HG03103 (cell line): ENCODE measurements around the gene PNLDC1.
"Not testable (repeated sequence)": the region's sequence is repeated elsewhere in the genome, so short reads cannot be mapped to it uniquely, and the experiment has no call there.

ENCODE experiments used
- ATAC-seq: cut with Tn5 transposase; IDR thresholded peaks from one replicate; pipeline ENCODE4 v1.9.1; 2021; ENCODE audit warnings: low read depth; ENCODE audit not compliant: unreplicated experiment

PNLDC1 gene

DNA sequence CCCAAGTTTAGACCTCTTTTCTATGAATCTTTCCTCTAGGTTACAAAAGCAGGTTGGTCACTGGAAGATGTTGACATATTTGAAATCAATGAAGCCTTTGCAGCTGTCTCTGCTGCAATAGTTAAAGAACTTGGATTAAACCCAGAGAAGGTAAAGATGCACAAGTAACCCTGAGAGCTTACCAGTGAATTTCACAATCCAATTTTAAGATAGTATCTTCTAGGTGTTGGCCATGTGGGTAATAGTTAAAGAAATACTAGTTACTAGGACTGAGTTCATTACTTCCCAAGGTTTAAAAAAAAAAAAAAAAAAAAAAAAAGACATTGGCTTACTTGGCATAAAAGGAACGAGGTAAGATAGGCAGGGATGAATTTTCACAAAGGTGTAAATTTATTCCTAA is 21.9 kb upstream of the PNLDC1 start:
- no peak for ATAC-seq

DNA sequence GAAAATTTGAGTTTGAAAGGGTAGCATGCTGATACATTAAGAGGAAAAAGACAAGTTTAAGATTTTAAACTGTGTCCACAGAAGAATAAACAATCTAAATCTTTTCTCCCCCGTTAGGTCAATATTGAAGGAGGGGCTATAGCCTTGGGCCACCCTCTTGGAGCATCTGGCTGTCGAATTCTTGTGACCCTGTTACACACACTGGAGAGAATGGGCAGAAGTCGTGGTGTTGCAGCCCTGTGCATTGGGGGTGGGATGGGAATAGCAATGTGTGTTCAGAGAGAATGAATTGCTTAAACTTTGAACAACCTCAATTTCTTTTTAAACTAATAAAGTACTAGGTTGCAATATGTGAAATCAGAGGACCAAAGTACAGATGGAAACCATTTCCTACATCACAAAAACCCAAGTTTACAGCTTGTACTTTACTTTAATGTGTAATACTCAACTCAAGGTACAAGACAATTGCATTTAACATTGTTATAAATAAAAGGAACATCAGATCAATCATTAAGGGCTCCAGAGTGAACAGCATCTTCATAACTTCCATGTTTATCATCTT is 21.5 kb upstream of the PNLDC1 start:
- no peak for ATAC-seq

DNA sequence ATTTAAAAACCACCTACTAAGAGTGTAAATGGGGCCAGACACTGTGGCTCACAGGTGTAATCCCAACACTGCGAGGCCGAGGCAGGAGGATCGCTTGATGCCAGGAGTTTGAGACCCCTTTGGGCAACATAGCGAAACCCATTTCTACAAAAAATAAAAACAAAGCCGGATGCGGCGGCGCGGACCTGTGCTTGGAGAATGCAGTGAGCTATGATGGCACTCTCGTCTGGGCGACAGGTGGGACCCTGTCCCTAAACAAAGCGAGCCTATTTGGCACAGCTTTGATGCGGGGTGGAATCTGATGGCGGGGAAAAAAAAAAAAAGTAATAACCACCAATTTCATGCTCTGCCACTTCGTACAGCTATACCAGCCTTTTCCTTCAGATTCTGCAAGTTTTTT is 11.8 kb upstream of the PNLDC1 start:
- no peak for ATAC-seq

DNA sequence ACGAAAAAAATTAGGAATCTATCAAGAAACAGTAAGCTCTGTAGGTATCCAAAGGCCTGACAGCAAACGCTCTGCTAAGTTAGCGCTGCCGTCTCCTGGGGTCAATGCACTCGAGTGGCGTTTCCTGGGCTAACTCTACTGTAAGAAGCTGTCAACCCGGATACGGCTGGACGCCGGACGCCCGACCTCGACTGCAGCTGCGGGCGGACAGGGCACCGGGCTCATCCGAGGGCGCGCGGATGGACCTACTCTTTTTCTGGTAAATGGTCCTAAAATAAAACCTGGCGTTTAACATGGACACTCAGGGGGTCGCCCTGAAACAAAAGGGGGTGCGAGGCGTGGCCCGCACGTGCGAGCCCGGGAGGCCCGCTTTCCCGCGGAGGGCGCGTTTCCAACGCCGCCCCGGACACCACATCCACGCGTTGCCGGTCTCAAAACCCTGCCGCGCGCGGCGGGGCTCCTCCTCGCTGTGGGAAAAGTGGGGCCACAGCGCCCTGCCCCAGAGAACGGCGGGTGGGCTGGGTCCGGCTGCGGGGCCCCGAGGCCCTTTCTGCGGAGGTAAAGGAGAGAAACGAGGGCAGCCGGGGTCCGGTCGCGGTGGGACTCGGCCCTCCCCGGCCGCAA is 11.2 kb upstream of the PNLDC1 start:
- ATAC-seq: peak; percentile 0

DNA sequence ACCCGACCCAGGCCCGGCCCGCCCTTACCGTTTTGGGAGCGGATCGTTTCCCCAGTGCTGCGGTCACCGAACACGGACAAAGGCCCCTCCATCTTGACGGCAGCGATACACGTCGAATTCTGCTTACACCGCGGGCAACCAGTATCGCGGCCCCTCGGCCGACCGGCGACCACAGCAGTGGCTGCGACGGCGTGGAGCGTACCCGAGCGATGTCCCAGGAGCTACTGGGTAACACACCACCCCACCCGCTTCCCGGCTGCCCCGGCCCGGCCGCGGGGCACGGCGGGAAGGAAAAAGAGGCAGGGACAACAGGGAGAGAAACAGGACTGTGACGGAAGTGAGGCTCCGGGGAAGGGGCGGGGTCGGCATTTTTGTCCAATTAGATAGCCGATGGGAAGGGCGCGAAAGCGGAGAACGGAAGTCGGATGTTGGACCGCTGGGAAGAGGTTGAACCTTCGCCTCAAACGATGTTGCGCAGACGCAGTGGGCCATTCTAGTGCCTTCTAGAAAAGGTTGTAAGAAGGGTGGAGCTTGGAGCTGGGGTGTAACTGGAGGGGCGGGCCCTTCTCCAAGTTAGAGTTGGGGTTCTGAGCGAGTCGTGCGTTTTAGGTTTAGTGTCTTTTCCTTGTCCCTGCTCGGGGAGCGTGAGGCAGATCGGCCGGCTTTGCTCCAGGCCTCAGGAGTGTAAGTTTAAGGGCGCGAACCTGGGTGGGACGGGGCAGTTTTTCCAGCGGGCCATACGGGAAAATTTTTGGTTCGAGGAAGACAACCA is 10.5 kb upstream of the PNLDC1 start, which contains the start of gene TCP1:
Gene TCP1, minus strand, starts transcription at position 226 of the 772 bp plus-strand sequence. Its CDS starts 134 bp downstream, at position 92.
- ATAC-seq: peak; percentile 54

DNA sequence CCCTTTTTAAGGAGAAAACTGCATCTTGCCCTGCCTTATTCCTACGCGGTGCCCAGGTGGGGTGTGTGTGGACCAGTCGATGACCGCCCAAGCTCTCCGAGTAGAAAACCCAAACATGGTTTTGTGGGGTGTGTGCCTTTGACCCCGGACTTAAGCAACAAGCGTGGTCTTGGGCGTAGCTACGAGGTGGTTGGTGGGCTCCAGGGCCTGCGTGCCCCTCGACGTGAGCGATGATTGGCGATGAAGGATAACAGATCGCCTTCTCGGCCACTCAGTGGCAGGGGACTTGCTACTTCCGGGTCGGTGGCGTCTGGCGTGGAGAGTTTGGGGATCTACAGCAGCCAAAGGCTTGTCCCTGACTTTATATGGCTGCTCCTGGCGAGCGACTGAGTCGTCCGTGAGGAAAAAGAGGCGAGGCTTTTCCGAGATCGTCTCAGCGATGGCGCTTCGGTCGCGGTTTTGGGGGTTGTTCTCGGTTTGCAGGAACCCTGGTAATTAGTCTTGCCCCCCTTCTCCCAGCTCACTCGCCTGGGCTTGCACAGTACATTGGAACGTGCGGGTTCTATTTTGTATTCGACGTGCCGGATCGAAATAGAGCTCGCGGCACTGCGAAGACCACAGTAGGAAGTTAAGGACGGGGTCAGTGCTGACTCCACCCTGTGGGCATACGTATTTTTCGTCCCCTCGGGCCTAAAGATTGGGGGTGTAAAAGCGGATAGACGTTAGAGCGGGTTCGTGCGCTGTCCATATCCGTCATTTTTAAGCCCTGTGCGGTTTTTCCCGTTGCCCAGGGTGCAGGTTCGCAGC is 9.7 kb upstream of the PNLDC1 start, which contains the start of gene MRPL18:
Gene MRPL18, plus strand, starts transcription at position 319 of the 807 bp plus-strand sequence. Its CDS starts 121 bp downstream, at position 440.
- peak; percentile 86 for ATAC-seq

DNA sequence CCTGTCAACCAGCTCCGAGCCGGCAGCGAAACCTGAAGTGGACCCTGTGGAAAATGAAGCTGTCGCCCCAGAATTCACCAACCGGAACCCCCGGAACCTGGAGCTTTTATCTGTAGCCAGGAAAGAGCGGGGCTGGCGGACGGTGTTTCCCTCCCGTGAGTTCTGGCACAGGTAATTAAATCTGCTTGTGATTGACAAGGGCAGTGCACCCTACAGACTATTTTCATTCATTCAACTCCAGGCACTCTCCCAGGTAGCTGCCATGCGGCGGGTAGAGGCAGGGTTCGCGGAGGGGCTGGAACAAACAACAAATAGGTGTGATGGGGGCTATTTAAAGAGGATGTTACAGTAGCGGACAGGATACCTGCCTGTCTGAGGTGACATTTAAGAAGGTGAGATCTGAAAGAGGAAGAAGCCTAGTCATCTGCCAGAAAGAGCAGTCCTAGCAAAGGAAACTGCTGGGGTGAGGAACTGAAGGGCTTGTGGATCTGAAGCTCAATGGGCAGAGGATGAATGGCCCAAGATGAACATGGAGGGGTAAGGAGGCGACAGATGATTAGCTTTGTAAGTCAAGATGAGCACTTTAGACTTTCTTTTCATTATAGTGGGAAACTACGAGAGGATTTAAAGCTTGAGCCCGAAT is 9.0 kb upstream of the PNLDC1 start:
- ATAC-seq: no peak

DNA sequence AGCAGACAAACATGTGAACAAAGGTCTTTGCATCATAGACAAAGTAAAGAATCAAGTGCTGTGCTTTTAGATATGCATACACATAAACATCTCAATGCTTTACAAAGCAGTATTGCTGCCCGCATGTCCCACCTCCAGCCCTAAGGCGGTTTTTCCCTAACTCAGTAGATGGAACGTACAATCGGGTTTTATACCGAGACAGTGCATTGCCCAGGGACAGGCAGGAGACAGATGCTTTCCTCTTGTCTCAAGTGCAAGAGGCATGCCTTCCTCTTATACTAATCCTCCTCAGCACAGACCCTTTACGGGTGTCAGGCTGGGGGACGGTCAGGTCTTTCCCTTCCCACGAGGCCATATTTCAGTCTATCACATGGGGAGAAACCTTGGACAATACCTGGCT is 5.1 kb upstream of the PNLDC1 start:
- ATAC-seq: not testable (repeated sequence)

DNA sequence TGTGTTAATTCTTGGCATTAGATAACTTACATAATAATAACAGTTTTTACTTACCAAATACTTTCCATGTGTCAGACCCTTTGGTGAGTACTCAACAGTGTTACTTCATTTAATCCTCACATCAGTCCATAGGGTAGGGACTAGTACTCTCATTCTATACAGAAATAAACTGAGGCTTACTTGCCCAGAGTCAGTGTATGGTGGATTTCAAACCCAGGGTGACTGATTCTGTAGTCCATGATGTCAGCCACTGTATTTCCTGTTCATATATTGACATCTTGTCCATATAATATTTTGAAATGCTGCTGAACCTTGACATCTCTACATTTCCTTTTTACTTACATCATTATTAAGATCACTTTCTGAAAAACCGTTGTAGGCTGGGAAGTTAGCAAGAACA is 2.5 kb upstream of the PNLDC1 start:
- no peak for ATAC-seq

DNA sequence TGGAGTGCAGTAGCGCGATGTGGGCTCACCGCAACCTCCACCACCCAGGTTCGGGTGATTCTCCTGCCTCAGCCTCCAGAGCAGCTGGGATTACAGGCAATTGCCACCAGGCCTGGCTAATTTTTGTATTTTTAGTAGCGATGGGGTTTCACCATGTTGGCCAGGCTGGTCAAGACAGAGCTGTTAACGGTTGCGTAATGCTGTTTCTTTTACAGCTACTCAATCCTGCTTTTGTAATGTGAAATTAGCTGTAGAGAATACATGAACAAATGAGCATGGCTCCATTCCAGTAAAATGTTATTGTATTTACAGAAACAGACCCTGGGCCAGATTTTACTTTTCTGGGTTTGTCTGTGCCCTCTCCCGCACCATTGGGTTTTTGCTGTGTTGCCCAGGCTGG is 1.9 kb downstream of the PNLDC1 start:
- no peak for ATAC-seq

DNA sequence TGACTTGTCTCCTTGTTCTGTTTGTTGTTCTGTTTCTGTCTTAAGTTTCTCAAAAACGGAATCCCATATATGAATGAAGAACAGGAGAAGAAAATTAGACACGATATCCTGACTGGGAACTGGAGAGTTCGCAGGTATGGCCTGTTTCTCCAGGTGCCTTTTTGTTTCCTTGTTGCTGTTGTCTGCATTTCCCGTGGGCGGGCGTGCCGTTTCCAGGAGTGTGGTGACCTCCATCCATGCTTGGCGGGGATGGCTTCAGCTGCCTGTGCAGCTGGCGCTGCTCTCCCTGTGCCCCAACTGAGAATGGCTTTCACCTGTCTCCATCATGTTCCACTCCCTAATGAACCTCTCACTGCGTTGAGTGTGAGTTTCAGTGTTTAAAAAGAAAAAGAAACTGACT is 4.4 kb downstream of the PNLDC1 start:
- no peak for ATAC-seq

DNA sequence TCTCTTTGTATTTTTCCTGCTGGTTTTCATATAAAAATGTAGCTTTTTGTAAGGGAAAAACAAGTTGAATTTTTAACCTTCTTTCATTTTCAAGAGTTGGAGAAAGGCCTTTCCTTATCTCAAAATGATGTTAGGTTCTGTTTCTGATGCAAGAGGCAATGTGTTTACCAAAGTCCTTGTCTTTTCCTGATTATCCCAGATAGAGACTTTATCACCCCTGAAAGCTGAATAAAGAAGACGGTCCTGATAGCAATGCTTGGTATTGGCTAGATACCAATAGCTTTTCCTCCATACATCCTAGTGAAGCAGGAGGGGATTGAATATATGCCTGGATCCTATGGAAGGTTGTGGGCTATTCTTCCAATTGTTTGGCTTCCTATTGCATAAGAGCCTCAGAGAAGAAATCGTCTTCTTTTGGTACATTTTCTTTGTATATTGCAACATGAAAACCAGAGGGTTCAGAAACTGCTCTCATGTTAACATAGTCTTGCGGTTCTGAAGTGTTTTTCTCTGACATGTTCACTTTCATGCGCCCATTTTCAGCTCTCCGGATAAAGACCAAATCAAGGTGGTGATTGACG is 5.5 kb downstream of the PNLDC1 start:
- ATAC-seq: no peak

DNA sequence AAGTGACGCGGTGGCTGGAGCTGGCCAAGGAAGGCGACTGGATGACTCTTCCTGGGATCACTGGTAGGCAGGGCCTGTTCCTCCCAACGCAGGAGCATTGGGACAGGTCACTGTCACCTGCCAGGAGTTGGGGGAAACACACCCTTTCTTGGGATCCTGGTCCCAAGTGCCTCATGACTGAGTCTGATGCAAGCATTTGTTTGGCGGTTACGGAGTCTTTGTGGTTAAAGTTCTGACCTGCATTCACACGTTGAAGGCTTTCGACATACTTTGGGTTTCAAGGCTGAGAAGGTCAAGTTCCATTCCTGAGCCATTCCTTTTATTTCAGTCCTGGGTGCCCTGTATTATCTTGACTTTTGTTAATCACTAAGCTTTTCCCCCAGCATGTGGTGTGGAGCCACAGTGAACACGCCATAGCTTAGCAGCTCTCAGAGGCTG is 6.0 kb downstream of the PNLDC1 start:
- ATAC-seq: no peak

DNA sequence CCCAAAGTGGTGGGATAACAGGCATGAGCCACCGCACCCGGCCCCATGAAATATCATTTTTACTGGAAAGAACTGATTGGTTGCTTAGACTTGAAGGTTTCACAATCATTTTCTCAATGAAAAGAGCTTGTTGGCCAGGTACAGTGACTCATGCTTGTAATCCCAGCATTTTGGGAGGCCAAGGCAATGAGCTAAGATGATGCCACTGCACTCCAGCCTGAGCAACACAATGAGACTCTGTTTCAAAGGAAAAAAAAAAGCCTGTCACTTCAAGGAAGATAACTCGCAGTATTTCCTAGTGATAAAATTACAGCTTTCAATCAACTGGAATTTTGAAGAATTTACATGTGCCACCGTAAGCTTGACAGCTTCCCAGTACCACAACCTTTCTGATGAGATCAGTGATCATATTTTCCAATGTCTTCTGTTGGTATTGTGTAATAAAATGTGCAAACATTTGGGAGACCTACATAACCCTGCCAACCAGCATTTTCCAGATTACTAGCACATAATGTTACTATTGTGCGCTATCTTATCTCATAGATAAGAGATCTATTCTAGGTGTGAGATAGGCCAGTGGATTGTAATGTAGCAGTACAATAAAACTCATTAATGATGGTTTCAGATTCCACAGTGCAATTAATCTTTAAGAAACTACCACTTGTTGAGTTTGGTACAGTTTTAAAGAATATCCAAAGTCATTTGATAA is 7.2 kb downstream of the PNLDC1 start:
- ATAC-seq: no peak

DNA sequence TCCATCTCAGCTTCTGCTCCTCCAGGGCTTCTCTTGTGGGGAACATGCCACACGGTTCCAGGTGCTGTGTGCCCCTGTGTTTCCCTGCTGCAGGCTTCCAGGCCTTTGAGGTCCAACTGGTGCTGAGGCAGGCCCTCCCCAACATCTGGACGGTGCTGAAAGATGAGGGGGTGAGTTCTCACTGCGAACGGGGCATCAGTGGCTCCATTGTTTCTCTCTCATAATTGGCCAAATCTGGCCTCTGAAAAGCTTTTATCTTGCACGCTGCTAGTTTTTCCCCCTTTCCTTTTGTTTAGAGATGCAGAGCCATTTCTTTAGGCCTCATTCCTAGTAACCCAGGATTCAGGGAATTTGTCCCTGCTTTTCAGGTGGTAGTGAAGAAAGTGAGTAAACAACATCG is 8.6 kb downstream of the PNLDC1 start:
- ATAC-seq: no peak

DNA sequence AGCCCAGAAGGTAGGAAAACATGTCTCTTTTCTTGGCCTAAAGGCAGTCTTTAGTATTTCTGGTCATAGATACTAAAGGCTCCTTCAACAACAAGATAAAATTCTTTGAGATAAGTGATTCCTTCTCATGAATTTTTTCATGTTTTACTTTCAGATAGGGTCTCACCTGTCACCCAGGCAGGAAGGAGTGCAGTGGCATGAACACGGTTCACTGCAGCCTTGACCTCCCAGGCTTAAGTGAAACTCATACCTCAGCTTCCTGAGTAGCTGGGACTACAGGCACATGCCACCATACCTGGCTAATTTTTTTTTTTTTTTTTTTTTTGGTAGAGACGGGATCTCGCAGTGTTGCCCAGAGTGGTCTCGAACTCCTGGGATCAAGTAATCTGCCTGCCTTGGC is 9.1 kb downstream of the PNLDC1 start:
- ATAC-seq: no peak

DNA sequence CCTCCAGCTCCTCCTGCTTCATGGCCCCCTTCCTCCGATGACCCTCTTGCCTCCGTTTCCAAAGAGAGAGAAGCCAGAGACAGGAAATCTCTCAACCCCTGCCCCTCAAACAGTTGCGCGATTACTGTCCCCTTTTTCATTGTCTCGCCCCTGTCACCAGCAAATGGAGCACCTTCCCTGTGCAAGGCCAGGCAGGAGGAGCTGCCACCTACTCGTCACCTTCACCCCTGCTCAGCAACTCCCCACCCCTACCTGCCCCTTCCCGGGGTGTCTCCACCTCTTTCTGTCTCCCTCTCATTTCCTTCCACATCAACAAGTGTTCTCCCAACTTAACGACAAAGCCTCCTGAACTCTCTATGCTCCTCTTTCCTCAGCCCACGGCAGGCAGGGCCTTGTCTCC is 13.7 kb downstream of the PNLDC1 start:
- ATAC-seq: no peak

DNA sequence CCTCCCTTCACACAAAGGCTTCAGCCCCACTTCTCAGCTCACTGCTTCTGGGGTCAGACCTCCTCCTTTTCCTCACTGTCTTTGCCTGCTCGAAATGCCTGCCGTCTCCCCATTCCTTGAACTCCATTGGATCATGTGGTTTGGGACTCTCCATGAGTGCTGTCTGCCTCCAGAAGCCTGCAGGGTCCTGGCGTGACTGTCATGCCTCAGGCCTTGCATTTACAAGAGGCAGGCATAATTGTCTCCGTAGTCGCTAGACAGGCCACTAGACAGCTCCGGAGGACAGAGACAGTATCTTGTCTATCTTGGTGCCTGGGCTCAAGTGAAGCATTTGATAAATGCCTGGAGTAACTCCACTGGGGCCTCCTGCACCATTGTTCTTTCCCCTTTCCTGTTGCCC is 15.3 kb downstream of the PNLDC1 start:
- no peak for ATAC-seq

DNA sequence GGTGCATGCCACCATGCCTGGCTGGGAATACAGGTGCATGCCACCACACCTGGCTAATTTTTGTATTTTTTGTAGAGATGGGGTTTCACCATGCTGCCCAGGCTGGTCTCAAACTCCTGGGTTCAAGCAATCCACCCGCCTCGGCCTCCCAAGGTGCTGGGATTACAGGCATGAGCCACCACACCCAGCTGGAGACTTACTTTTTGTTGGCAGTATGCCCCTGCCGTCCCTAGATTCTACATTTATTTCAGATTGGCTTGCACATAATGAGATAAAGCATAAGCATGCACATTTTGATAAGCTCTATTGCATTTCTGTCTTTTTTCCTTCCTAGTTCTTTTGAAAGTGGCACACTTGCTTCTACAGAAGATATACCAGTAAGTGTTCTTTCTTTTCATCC is 16.7 kb downstream of the PNLDC1 start:
- ATAC-seq: not testable (repeated sequence)
